GM10248 (cell line): Measurements from ENCODE around the gene BACH2.

Experiments
- CTCF ChIA-PET: fragments of 300-600 bp; sonication (Branson Sonifier 250); formaldehyde crosslinking; extraction: SDS; loops from one replicate; lab custom pipeline; 2021; ENCODE audit warnings: antibody characterized with exemption; lab: Yijun Ruan, JAX
- POLR2A ChIA-PET: fragments of 350-650 bp; sonication (Branson Sonifier 250); formaldehyde crosslinking; extraction: SDS; loops from one replicate; lab custom pipeline; 2020; ENCODE audit warnings: antibody characterized with exemption; lab: Yijun Ruan, JAX
- DNase-seq: peaks from one replicate; pipeline ENCODE4 v3.0.0; 2012; ENCODE audit errors: extremely low spot score
- CTCF ChIP-seq: IDR thresholded peaks from 2 replicates; pipeline ENCODE4 v1.5.1; 2012; ENCODE audit warnings: mild to moderate bottlenecking, low read depth; ENCODE audit errors: extremely low read depth, missing control alignments, control extremely low read depth

Gene BACH2

GRCh38 chr6:90291565-90291964 lies 5.1 kb downstream of the BACH2 start:
- CTCF ChIA-PET, result no interaction called here
- no peak for TF ChIP-seq CTCF
- no peak for DNase-seq
- POLR2A ChIA-PET, result no interaction called here

- no peak for TF ChIP-seq CTCF
- CTCF ChIA-PET, result interaction anchor here (0.9 to 1.6 kb wide), 2 partner anchors 14 to 102 kb away, joined by 3 to 6 read pairs; no protein-coding TSS in a partner anchor
- POLR2A ChIA-PET, result no interaction called here
- DNase-seq, result no peak
Observed at GRCh38 chr6:90290811-90291420, 5.7 kb downstream of the BACH2 start.

GRCh38 chr6:90289902-90290301 lies 6.7 kb downstream of the BACH2 start:
- no peak for TF ChIP-seq CTCF
- ChIA-PET POLR2A (no interaction called here), CTCF (interaction anchor here (0.9 to 1.6 kb wide), 2 partner anchors 103 to 349 kb away, joined by 4 to 6 read pairs; no protein-coding TSS in a partner anchor)
- DNase-seq, result no peak

- ChIA-PET POLR2A (no interaction called here), CTCF (interaction anchor here (0.6 to 2.7 kb wide), 4 partner anchors 19 to 191 kb away, joined by 3 to 12 read pairs (median 3); no protein-coding TSS in a partner anchor)
Observed at GRCh38 chr6:90288404-90288803, 8.2 kb downstream of the BACH2 start.

GRCh38 chr6:90286884-90287488 lies 9.7 kb downstream of the BACH2 start:
- ChIA-PET CTCF (interaction anchor here (0.8 to 2.7 kb wide), 6 partner anchors 11 to 192 kb away, joined by 3 to 12 read pairs (median 4); no protein-coding TSS in a partner anchor), POLR2A (no interaction called here)
- peak; percentile 61 for TF ChIP-seq CTCF
- DNase-seq, result peak; percentile 17

More at GRCh38 chr6:90288404-90288803, 8.2 kb downstream of the BACH2 start:
- no peak for DNase-seq
- TF ChIP-seq CTCF, result no peak

- TF ChIP-seq CTCF, result no peak
- DNase-seq, result peak; percentile 28
- ChIA-PET POLR2A (no interaction called here), CTCF (interaction anchor here (1.0 to 1.7 kb wide), 7 partner anchors 59 to 345 kb away, joined by 3 to 6 read pairs (median 4); no protein-coding TSS in a partner anchor)
Observed at GRCh38 chr6:90285611-90286381, 10.8 kb downstream of the BACH2 start.
